GM21360 (cell line): ENCODE results near the gene LGALS3BP.
"Not testable (repeated sequence)": the region's sequence is repeated elsewhere in the genome, so short reads cannot be mapped to it uniquely, and the experiment has no call there.

Source experiments
- ATAC-seq: cut with Tn5 transposase; IDR thresholded peaks from one replicate; pipeline ENCODE4 v1.9.1; 2021; ENCODE audit warnings: mild to moderate bottlenecking, moderate library complexity; ENCODE audit not compliant: unreplicated experiment

The LGALS3BP gene

GRCh38 chr17:78979780-78980623, at the start of gene LGALS3BP:
Gene LGALS3BP (minus strand): TSS chr17:78979923. CDS start chr17:78977191, 2,732 bp downstream.
- no peak for ATAC-seq

DNA sequence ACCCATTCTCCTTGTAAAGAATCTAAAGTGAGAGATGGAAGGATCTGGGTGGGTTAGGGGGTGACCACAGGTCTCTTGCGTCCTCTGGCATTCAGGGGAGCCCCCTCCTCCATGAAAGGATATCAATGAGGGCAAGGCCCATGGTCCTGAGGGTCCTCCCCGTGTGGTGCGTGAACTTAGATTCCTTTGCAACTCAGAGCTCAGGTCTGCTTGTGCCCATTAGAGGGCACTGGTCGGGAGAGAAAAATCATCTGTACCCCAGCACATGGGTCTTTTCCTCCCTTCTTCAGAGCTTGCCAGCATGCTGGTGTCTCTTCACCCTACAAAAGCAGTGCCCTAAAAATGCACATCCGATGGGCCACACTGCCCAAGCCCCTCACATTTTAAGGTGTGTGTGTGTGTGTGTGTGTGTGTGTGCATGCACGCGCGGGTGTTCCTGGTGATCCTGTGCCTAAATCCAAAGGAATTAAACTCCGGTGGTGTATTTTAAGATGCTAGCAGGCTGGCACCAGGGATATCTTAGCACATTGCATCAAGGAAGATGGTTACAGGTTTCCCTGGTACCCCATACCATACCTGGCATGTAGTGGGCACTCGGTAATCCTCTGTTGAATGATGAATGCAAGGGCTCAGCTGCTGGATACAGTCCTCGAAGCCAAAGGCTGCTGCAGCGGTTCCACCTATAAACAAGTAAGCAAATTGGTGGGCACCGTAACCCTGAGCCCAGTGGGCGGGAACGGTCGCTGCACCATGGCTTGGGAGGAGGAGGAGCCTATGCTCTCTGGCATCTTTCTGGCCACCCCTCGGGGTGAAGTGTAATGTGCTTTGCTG, 49.0 kb upstream of the LGALS3BP start:
- no peak for ATAC-seq

- no peak for ATAC-seq
Observed at GRCh38 chr17:79027925-79028491, 48.3 kb upstream of the LGALS3BP start.

DNA sequence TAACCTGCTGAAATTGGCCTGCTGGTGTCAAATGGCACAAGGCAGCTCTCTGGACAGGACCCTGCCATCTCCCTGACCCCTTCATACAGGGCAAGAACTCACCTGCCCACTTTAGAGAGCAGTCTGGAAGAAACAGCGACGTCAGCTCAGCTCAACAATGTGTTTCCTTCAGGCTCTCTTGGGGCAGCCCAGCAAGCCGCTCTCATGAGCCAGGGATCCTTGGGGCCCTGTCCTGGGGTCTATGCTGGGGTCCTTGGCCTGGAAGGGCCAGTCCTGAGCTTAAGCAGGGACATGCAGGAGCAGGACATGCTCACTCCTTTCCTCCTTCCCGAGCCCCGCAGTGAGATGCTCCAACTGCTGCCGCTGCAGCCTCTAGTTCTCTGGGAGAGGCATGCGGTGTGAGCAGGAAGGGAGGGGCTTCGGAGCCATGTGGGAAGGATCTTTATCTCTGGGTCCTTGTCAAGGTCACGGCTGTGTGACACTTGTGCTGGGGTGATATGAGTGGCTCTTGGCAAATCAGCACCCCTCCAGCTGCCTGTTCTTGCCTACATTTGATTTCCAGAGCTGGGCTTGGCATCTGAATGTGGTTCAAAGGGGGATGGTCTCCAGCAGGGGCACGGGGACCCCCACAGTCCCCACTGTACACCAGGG, 47.7 kb upstream of the LGALS3BP start:
- no peak for ATAC-seq

DNA sequence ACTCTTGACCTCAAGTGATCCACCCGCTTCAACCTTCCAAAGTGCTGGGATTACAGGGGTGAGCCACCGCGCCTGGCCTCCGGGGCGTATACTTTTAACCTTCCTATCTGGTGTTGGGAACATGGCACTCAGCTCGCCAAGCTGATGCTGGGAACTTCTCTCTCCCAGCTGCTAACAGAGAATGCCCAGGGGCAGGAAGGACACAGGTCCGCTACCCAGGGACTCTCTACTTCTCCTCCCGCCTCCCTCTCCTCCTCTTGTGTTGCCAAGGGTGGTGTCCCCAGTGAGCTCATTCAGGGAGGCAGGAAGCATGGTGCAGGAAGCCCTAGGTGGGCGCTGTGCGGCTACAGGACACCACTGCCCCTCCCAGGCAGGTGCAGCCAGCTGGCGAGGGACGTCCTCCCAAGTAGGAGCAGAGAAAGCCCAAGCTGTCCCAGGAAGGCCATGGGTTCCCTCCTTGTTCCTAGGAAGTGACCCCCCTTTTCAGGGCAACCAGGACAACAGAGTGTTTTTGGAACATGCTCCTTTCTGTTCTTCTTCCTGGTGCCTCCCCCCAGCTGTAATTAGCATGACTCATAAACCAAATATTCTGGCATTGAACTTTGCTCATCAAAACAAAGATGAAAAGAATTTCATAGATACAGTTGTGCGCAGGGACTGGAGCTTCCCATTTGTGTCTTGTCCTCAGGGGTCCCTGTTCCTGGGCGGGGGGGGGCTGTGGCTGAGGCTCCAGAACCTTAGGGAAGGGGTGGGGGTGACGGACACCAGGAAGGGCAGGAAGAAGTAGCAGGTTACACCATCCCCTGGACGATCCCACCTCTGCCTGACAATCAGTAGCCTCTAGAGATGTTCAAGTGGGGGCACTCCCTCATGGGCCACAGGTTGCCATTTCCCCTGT, 46.9 kb upstream of the LGALS3BP start:
- no peak for ATAC-seq

GRCh38 chr17:79024901-79025737, 45.4 kb upstream of the LGALS3BP start:
- ATAC-seq, result no peak

DNA sequence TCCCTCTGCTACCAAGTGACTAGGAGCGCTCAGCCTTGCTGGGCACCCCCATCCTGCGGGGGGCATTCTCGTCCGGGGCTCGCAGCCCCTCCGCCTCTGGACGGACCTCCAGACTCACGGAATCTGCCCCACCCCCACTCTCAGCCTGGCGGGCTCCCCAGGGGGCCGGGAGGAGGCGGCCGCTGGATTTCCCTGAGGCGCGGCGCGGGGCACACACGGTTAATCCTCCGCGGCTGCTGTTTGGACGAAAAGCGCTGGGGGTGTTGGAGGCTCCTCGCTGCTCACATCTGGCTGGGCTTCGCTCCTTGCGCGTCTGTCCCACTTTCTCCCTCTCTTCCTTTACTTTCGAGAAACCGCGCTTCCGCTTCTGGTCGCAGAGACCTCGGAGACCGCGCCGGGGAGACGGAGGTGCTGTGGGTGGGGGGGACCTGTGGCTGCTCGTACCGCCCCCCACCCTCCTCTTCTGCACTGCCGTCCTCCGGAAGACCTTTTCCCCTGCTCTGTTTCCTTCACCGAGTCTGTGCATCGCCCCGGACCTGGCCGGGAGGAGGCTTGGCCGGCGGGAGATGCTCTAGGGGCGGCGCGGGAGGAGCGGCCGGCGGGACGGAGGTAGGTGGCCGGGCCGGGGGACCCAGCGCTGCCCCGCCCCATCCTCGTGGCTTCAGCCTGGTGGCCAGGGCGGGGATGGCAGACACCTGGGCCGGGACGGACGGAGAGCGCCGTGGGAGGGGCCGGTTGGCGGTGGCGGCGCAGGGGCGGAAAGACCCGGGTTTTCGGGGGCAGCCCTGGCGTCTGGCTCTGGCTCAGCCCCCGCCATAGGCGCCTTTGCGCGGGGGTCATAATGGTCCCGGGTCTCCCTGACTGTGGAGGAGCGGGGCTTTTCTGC, 44.4 kb upstream of the LGALS3BP start, which contains the start of gene C1QTNF1:
TSS of gene C1QTNF1 (plus strand) at position 284 of the 886 bp plus-strand sequence. CDS start 19,800 bp downstream, outside the sequence.
- no peak for ATAC-seq

- ATAC-seq, result no peak
Observed at GRCh38 chr17:79023180-79023705, 43.5 kb upstream of the LGALS3BP start.

DNA sequence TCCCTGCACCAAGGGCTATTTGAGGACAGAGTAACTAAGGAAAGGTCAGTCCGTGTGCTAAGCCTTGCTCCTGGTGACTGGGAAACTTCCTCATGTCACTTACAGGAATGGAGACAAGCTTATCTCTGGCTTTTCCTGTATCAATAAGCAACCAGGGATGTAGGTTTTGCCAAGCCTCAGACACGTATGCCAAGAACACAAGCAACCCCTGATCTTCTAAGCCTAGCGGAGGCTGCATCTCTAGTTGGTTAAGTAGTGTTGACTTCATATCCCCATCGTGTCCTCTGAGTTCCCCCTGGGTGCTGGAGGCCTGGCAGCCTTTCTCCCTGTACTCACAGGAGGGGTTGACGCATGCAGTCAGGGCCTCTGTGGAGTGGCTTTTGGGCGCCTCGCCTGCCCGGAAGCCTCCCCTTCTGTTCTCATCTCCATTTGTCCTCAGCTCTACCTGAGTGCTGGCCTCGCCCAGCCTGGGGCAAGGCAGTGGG, 42.8 kb upstream of the LGALS3BP start:
- ATAC-seq, result no peak

GRCh38 chr17:79021929-79022328, 42.2 kb upstream of the LGALS3BP start:
- ATAC-seq, result not testable (repeated sequence)

DNA sequence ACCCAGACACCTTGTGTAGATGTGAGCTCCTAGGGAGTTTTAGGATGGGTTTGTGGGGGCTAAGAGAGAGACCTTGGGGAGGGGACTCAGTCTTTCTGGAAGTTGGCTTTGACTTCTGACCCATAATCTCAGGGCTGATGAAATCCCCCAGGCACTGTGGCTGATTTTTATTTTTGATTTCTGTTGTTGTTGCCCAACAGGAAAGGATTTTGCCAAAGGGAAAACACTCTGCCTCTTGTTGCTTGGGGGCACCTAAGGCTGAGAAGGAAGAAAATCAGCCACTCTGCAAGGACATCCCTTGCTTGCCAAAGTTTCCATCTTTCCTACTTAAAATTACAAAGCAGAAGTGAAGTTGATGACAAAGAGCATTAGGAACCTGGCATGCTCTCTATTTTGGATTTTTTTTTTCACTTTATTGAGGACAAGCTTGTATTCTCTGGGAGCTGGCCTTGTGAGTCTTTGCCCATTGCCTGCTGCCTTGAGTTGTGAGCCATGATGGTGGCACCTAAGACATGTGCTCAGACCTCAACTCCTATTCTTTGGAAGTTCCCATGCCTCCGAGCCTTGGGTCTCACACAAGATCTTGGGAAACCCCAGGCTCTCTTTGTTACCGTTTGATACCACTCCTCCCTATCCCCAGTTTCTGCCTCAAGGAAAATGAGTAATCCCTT, 41.0 kb upstream of the LGALS3BP start:
- no peak for ATAC-seq

- ATAC-seq, result no peak
Observed at GRCh38 chr17:79019632-79020584, 40.2 kb upstream of the LGALS3BP start.

- ATAC-seq, result no peak
Observed at GRCh38 chr17:79019261-79019631, 39.5 kb upstream of the LGALS3BP start.

DNA sequence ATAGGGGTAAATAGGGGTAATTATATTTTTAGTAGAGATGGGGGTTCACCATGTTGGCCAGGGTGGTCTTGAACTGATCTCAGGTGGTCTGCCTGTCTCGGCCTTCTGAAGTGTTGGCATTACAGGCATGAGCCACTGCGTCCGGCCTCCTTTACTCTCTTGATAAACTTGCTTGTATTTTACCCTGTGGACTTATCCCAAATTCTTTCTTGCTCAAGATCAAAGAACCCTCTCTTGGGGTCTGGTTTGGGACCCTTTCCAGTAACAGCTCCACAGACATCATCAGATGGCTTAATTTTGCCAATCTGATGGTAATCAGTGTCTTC, 38.6 kb upstream of the LGALS3BP start:
- no peak for ATAC-seq

DNA sequence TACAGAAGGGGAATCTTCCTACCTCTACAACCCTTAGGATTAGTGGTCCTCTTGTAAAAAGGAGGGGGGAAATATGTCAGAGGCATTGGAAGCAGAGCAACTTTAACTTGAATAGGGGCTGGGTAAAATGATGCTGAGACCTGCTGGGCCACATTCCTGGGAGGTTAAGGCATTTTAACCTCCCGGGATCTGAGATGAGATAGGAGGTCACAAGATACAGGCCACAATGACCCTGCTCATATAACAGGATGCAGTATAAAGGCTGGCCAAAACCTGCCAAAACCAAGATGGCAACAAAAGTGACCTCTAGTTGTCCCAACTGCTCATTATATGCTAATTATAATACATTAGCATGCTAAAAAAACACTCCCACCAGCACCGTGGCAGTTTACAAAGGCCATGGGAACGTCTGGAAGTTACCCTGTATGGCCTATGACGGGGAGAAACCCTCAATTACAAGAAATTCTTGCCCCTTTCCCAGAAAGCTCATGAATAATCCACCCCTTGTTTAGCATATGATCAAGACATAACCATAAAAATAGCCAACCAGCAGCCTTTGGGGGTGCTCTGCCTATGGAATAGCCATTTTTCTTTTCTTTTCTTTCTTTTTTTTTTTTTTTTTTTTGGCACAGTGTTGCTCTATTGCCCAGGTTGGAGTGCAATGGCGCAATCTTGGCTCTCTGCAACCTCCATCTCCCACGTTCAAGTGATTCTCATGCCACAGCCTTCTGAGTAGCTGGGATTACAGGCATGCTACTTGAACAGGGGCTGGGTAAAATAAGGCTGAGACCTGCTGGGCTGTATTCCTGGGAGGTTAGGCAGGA, 38.0 kb upstream of the LGALS3BP start:
- ATAC-seq, result no peak
